Measurements from ENCODE around the gene LPAR1.
"Not testable (repeated sequence)": the region's sequence is repeated elsewhere in the genome, so short reads cannot be mapped to it uniquely, and the experiment has no call there.

Gene LPAR1

DNA sequence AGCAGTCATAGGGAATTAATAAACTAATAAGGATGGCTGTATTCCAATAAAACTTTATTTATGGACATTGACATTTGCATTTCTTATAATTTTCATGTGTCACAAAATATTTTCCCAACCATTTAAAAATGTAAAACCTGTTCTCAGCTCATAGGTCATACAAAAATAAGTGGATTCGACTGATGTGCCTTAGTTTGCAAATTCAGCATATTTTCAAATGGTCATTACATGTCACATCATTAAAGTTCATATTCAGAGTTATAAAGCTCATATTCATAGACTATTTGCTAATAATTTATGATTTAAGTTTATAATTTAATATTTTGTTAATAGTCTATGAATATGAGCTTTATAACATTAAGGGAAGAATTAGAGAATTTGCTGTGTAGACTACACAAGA, 166.5 kb downstream of the LPAR1 start:
- DNase-seq (ENCODE audit: low read depth), result no peak

DNA sequence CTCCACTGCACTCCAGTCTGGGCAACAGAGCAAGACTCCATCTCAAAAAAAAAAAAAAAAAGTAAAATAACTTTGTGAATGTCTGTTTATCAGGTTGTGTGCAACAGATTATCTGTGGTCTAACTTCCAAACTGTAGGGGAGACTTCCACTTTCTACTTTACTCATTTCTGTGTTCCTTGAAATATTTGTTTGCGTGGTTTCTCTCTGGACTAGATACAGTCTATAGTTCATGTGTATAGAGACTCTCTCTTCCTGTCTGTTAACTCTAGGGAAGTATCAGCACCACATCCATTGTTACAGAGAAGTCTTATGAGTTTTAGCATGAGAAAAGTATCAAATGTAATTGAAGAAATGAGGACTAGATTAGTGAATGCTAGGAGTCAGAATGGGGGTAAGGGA, 168.3 kb downstream of the LPAR1 start:
- DNase-seq (ENCODE audit: low read depth), result no peak

- no peak for DNase-seq (ENCODE audit: low read depth)
These were observed 174.3 kb downstream of the LPAR1 start for GRCh38 chr9:110864011-110864410.

DNA sequence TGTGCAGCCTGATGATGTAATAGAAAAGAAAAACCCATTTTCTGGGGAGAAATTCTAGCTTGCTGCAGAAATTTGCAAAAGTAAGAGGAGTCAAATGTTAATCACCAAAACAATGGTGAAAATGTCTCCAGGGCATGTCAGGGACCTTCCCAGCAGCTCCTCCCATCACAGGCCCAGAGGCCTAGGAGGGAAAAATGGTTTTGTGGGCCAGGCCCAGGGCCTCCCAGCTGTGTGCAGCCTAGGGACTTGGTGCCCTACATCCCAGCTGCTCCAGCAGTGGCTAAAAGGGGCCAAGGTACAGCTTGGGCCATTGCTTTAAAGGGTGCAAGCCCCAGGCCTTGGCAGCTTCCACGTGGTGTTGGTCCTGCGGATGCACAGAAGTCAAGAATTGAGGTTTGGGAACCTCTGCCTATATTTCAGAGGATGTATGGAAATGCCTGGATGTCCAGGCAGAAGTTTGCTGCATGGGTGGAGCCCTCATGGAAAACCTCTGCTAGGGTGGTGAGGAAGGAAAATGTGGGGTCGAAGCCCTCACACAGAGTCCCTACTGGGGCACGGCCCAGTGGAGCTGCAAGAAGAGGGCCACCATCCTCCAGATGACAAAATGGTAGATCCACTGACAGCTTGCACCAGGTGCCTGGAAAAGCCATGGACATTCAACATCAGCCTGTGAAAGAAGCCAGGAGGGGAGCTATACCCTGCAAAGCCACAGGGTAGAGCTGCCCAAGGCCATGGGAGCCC, 176.7 kb downstream of the LPAR1 start:
- DNase-seq (ENCODE audit: low read depth), result not testable (repeated sequence)

DNA sequence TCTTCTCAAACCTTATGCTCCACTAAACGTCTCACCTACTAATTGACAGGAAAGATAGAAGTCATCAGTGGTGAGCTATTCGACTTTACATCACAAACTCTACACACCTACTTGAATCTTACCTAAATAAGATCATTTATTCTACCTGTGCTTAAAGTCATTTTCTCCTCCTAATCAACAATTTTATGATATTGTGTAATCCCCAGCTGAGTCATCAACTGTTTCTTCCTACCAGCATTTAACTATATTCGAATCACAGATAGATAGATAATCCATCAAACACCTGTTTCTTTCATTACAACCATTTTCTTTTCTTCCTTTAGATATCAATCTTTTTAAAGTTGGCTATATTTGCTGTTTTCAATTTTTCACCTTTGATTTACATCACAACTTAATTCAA, 181.5 kb downstream of the LPAR1 start:
- no peak for DNase-seq (ENCODE audit: low read depth)

GRCh38 chr9:110850401-110851135, 187.7 kb downstream of the LPAR1 start:
- no peak for DNase-seq (ENCODE audit: low read depth)

GRCh38 chr9:110847671-110848070, 190.6 kb downstream of the LPAR1 start:
- no peak for DNase-seq (ENCODE audit: low read depth)

DNA sequence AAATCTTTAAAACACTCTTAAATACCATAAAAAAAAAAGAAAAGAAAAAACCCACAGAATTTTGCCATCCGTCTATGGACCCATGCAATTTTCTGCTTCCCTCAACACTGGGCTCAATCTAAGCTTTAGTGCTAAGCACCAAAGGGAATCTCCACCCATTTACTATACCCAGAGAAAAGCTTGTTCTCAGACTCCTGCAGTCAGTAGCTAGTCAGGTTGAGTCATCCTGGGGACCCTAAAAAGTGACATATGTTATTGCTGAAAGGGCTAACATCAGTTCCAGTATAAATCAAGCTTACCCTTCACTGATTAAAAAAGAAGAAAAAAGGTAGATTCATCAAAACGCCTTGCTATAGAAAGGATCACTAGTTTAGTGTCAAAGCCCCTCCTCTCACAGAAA, 192.1 kb downstream of the LPAR1 start:
- DNase-seq (ENCODE audit: low read depth), result no peak

- DNase-seq (ENCODE audit: low read depth), result no peak
These were observed 194.1 kb downstream of the LPAR1 start for GRCh38 chr9:110844121-110844520.

- no peak for DNase-seq (ENCODE audit: low read depth)
These were observed 195.3 kb downstream of the LPAR1 start for GRCh38 chr9:110842986-110843385.

DNA sequence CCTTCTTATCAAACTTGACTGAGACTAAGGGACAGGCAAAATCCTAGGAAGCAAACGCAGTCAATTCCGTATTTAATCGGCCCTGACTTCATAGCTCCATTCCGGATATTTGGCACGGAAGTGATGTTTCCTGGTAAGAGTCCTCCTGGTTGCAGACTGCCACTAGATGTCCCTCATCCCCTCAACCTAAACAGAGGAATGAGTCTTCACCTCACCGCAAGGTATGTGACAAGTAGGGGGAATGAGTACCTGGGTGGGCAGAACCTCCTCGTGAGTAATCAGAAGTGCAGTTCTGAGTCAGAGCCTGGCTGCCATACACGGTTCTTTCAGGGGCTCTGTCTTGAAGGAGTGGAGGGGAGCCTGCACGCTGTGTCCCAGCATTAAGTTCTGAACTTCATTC, 196.1 kb downstream of the LPAR1 start:
- DNase-seq (ENCODE audit: low read depth), result no peak

- DNase-seq (ENCODE audit: low read depth), result no peak
These were observed 200.8 kb downstream of the LPAR1 start for GRCh38 chr9:110837401-110838005.

GRCh38 chr9:110835859-110836271, 202.4 kb downstream of the LPAR1 start:
- no peak for DNase-seq (ENCODE audit: low read depth)

DNA sequence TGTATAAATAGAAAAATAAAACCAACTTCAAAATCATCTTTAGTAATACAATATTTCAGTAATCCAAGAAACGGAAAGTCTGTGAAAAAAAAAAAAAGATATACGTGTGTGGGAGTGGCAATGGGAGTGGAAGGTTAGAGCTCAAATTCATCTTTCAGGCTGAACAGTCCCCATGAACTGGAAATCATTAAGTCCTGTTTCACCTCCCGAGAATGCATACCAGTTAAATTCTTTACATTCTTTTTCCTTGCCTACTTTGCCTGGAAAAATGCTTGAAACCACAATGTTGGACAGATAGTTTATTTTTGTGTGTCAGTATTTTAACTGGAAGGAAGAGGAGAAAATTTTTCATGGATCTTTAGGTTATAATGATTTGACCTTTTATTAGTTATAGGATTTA, 202.9 kb downstream of the LPAR1 start:
- peak; percentile 71 for DNase-seq (ENCODE audit: low read depth)

GRCh38 chr9:110832926-110833325, 205.3 kb downstream of the LPAR1 start:
- no peak for DNase-seq (ENCODE audit: low read depth)

GRCh38 chr9:110830495-110830894, 207.8 kb downstream of the LPAR1 start:
- no peak for DNase-seq (ENCODE audit: low read depth)

GRCh38 chr9:110828264-110828663, 210.0 kb downstream of the LPAR1 start:
- DNase-seq (ENCODE audit: low read depth), result no peak

DNA sequence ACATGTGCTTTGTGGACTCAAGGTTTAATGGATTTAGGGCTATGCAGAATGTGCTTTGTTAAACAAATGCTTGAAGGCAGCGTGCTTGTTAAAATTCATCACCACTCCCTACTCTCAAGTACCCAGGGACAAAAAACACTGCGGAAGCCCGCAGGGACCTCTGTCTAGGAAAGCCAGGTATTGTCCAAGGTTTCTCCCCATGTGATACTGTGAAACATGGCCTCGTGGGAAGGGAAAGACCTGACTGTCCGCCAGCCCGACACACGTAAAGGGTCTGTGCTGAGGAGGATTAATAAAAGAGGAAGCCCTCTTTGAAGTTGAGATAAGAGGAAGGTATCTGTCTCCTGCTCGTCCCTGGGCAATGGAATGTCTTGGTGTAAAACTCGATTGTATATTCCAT, 211.9 kb downstream of the LPAR1 start:
- not testable (repeated sequence) for DNase-seq (ENCODE audit: low read depth)

- DNase-seq (ENCODE audit: low read depth), result no peak
These were observed 212.3 kb downstream of the LPAR1 start for GRCh38 chr9:110825950-110826349.

DNA sequence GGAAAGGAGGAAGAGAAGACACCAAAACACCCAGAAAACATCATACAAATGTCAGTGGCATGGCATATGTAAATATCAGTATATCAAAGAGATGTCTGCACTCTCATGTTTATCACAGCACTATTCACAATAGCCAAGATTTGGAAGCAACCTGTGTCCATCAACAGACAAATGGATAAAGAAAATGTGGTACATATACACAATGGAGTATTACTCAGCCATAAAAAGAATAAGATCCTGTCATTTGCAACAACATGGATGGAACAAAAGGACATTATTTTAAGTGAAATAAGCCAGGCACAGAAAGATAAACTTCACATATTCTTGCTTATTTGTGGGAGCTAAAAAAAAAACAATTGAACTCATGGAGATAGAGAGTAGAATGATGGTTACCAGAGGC, 213.1 kb downstream of the LPAR1 start:
- DNase-seq (ENCODE audit: low read depth), result not testable (repeated sequence)

All from non-pigmented ciliary epithelial cell (primary cell).